Frontal cortex (tissue), 4 donors: Measurements from ENCODE around the gene RBM44. TPM values are rescaled to one million over a fixed set of nuclear protein-coding genes. Genes with fewer than 3 reads are reported as not detected.
"Not testable (repeated sequence)": the region's sequence is repeated elsewhere in the genome, so short reads cannot be mapped to it uniquely, and the experiment has no call there.

Source experiments
- DNase-seq, 2 donors: peaks; one replicate each; pipeline ENCODE4 v3.0.0; 2012; ENCODE audit warnings: low spot score in 2 of 2
- FAIRE-seq: peaks from 2 replicates; lab custom pipeline; 2012; peaks lifted over from hg19 to GRCh38; lab: Jason Lieb, UNC
- total RNA-seq: library from RNA; depleted of rRNA; stranded (reverse); fragments of >200 nt; gene quantifications from one replicate; pipeline ENCODE4 v1.2.3, GENCODE V29; 2014
- donor health status: control.
- donor health status: control.
- donor health status: control.

RBM44 gene
- total RNA-seq, 1 donor from 2014 or later: 5.3 TPM

GRCh38 chr2:237773826-237774225 is 24.8 kb upstream of the RBM44 start:
- DNase-seq (no peak), FAIRE-seq (no peak)

DNA sequence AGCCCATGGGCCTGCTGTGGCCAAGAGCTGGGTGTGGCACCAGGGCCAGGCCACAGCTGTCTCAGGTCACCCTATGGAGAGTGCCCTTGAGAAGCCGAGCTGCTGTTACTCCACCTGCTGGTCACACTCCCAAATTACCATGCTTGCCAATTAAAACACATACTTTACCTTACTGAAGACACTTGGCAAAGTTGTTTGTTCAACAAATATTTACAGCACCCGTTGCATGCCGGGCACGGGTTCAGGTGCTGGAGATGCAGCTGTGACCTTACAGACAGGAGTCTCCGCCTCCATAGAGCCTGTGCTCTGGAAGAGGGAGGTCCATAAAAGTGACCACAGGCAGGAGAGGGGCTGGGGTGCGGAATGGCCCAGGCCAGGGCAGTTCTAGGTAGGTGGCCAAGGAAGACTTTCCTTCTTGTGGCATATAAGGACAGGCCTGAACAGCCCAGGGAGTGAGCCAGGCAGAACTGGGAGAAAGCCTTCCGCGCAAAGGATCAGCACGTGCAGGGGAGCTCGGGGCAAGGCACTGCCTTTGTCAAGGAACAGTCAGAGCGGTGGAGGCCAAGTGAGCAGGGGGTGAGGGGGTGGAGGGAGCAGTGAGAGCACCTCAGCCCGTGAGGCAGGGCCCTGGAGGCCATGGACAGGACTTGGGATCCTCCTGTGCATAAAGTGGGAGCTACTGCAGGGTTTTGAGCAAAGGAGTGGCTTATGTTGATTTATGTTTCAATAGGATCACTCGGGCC is 23.6 kb upstream of the RBM44 start:
- FAIRE-seq (no peak), DNase-seq (peak in 1 of 2 donors; percentile 45)

- FAIRE-seq (no peak), DNase-seq (no peak)
Observed at GRCh38 chr2:237779521-237779920, 19.1 kb upstream of the RBM44 start.

DNA sequence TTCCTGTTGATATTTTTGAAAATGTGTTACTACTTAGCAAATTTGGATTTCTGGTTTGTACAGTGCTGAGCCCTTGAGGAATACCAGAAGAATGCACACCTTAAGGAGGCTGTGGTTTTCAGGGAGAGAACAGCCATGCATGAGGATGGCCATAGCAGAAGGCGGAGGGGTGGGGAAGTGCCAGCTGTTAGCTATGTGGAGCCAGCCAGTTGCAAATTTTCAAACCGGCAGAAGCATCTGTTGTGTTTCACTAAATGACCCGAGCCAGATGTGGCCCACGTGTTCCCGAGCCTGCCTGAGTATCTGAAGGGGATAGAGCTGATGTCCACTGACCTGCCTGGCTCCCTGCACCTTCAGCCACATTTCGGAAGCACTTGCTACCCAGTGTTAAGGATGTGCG is 16.4 kb upstream of the RBM44 start:
- no peak for DNase-seq
- FAIRE-seq: no peak

- DNase-seq, FAIRE-seq: not testable (repeated sequence)
Observed at GRCh38 chr2:237783678-237784077, 14.9 kb upstream of the RBM44 start.

GRCh38 chr2:237786936-237787335 is 11.6 kb upstream of the RBM44 start:
- DNase-seq (no peak), FAIRE-seq (no peak)

GRCh38 chr2:237790353-237790752 is 8.2 kb upstream of the RBM44 start:
- FAIRE-seq (no peak), DNase-seq (no peak)

DNA sequence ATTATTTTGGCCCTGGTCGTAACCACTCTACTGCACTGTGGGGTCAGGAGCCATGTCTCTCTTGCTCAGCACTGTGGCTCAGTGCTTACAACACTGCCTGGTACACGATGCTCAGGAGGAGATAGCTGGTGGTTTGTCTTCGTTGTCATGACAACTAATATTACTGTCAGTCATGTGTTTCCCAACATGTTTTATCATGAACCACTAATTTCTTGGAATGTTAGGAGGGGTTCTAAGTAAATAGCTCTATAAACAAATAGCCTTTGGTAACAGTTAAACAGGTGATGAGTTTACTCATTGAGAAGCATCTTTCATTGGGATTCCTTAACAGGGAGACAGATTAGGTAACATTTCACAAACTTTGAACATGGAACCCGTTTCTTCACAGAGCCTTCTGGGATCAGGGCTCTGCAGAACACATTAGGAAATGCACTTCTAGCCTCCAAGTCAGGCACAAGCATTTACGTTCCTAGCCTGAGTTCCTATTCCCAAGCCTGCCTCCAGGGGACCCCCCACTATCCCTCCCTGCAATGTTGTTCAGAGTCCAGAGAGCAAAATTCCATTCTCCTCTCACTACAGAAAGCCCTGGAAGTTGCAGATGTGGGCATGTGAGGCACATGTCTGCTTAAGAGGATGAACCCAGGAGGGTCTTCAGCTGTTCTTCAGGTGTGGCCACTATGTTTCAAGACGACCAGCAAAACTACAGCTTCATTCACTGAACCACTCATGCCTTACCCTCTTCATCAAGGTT is 6.4 kb upstream of the RBM44 start:
- FAIRE-seq (no peak), DNase-seq (no peak)

- FAIRE-seq (no peak), DNase-seq (no peak)
Observed at GRCh38 chr2:237797253-237797652, 1.3 kb upstream of the RBM44 start.

GRCh38 chr2:237799060-237799428 is 465 bp downstream of the RBM44 start:
- no peak for FAIRE-seq
- DNase-seq: no peak

- no peak for FAIRE-seq
Observed at GRCh38 chr2:237801466-237801865, 2.9 kb downstream of the RBM44 start.

GRCh38 chr2:237806334-237806733 is 7.8 kb downstream of the RBM44 start:
- DNase-seq: no peak

More at GRCh38 chr2:237801466-237801865, 2.9 kb downstream of the RBM44 start:
- DNase-seq: no peak

DNA sequence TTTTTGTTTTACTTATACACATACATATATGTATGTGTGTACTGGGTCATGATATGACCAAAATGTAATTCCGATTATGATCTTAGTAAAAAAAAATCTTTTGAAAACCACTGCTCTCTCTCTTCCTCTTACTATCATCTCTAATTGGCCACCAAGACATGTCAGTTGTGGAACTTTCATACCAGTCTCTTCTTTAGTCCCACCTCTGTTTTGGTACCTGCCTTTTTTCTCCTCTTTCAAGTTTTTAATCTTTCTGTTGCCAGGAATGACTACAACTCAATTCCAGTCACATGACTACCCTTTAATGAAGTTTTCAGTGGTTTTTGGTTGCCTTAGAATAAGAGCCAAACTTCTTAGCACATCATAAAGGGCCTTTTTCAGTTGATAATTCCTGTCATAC is 17.1 kb downstream of the RBM44 start:
- FAIRE-seq (no peak), DNase-seq (no peak)

More at GRCh38 chr2:237806334-237806733, 7.8 kb downstream of the RBM44 start:
- no peak for FAIRE-seq

DNA sequence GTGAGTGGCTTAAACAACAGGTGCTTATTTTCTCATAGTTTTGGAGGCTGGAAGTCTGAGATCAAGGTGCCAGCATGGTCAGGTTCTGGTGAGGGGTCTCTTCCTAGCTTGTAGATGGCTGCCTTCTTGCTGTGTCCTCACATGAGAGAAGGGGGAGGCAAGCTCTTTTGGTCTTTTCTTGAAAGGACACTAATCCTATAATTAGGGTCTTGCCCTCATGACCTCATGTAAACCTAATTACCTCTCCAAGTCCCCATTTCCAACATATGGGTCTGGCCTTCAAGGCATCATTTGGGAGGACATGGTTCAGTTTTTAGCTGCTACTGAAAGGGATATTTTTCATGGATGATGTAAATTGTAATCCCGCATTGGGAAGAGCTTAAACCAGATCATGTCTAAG is 18.0 kb downstream of the RBM44 start:
- no peak for FAIRE-seq
- no peak for DNase-seq

GRCh38 chr2:237818066-237818473 is 19.5 kb downstream of the RBM44 start:
- DNase-seq: no peak
- no peak for FAIRE-seq

DNA sequence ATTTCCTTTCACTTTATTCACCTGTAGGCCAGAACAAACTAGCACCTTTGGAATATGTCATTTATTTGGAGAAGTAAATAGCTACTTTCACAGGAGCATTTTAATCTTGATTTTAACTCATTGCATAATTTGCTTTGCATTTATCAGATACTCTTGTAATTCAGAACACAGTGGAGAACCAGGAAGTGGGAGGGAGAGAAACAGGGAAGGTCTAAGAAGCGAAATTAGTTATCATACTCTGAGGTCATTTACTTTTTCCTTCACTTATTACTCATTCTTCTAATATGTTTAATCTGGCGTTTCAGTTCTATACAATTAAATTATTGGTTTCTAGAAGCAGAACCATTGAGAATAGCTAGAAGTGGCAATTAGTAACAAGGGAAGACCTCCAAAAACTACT is 20.7 kb downstream of the RBM44 start:
- FAIRE-seq: no peak
- DNase-seq: no peak

GRCh38 chr2:237820421-237820820 is 21.8 kb downstream of the RBM44 start:
- DNase-seq: no peak

DNA sequence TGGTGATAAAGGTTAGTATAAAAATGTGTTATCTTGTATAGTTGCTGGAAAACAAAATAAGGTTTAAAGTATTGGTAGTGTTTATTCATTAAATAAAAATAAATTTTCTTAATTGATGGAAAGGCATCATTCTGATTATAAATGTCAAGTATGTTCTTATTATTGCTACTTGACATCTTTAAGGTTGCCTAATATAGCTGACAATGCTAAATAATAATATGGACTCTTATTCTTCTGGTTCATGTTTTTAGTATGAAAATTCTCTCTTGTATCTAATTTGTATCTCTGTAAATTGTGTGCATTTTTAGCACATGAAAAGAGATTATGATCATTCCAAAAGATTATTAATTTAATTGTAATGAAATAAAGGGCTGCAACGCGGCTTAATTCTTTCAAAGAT is 25.0 kb downstream of the RBM44 start:
- DNase-seq (no peak), FAIRE-seq (no peak)

More at GRCh38 chr2:237820421-237820820, 21.8 kb downstream of the RBM44 start:
- no peak for FAIRE-seq

- FAIRE-seq: no peak
- DNase-seq: no peak
Observed at GRCh38 chr2:237824085-237824484, 25.5 kb downstream of the RBM44 start.

DNA sequence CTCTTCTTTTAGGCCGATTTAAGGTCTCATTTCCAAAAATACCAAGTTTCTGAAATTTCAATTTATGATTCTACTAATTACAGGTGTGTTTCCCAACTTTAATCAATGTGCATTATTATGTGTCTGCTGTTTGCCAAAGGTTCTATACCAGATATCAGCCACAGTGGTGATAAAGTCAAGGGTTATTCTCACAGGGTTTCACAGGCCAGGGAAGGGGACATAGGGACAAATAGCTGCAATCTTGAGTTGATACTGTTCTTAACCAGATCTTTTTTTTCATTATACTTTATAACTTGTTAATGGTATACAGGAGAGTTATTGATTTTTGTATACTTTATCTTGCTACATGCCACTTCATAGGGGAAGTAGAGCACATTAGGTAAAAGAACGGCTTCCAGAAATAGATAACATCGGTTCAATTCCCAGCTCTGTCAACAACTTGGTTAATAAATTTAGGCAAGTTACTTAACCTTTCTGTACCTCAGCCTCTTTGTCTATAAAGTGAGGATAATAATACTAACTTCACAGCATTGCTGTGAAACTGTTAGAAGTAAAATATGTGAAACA is 28.9 kb downstream of the RBM44 start:
- DNase-seq (no peak), FAIRE-seq (no peak)

- FAIRE-seq: no peak
- DNase-seq: no peak
Observed at GRCh38 chr2:237830522-237830921, 31.9 kb downstream of the RBM44 start.
